SKM-1 (cell line): ENCODE data around the gene DNMT3L.

Source experiments
- DNase-seq: peaks from one replicate; lab custom pipeline; 2025; ENCODE audit not compliant: unreplicated experiment; lab: John Stamatoyannopoulos, UW

The DNMT3L gene

GRCh38 chr21:44279354-44280260, 17.9 kb upstream of the DNMT3L start:
- DNase-seq: no peak

- no peak for DNase-seq
These were observed 13.3 kb upstream of the DNMT3L start for GRCh38 chr21:44275041-44275440.

GRCh38 chr21:44273046-44273445, 11.3 kb upstream of the DNMT3L start:
- DNase-seq: no peak

GRCh38 chr21:44272284-44272858, 10.7 kb upstream of the DNMT3L start:
- DNase-seq: no peak

- DNase-seq: no peak
These were observed 10.0 kb upstream of the DNMT3L start for GRCh38 chr21:44271558-44272283.

- no peak for DNase-seq
These were observed 7.4 kb upstream of the DNMT3L start for GRCh38 chr21:44269090-44269489.

GRCh38 chr21:44267655-44268142, 6.0 kb upstream of the DNMT3L start:
- no peak for DNase-seq

GRCh38 chr21:44265734-44266270, 4.1 kb upstream of the DNMT3L start:
- no peak for DNase-seq

GRCh38 chr21:44263768-44264167, 2.1 kb upstream of the DNMT3L start:
- no peak for DNase-seq

DNA sequence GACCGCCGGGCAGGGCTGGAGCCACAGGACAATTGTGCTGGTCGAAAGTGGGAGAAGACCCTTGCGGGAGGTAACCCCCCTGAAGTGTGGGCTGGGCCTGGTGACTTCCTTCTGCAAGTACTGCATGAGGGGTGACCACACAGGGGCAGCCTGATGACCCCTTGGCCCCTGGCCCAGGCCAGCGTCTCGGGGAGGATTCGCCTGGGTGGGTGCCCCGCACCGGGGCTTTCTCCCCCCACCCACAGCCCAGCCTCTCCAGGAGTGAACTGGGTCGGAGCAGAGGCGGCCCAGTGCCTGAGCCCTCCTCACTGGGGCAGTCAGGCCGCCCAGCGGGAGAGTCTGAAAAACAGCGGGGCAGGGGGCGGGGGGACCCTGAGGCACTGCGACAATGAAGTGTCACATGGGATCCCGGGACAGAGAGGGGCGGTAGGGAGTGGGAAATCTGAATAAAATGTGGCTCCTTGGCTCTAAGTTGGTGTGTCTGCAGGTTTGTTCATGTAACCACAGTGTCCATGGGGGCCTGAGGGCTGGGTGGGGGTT, 1.6 kb upstream of the DNMT3L start:
- DNase-seq: no peak

DNA sequence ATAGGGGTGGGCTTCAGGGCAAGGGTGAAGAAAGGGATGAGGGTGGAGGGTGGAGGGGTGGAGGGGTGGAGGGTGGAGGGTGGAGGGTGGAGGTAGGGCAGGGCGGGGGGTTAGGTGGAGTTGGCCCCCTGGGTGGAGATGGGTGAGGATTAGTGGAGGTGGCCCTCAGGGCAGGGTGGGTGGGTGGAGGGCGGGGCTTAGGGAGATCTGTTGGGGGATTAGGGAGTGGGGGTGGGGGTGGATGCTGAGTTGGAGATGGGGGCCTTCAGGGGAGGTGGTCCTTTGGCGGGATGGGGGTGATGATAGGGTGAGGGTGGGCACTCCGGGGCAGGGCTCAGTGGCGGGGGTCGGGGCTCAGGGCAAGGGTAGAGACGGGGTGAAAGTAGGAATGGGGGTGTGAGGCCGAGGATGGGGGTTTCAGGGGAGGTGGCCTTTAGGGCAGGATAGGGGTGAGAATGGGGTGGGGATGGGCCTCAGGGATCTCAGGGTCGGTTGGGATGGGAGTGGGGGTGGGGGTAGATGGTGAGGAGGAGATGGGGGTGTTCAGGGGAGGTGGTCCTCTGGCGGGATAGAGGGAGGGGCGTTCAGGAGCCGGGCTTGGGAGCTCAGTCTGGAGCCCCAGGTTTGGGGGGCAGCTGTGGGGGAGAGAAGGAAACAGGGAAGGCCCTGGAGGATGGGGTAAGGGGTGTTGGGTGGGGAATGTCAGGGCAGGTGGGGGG, 800 bp upstream of the DNMT3L start:
- DNase-seq: no peak

GRCh38 chr21:44260791-44261631, 686 bp downstream of the DNMT3L start:
- DNase-seq: no peak

DNA sequence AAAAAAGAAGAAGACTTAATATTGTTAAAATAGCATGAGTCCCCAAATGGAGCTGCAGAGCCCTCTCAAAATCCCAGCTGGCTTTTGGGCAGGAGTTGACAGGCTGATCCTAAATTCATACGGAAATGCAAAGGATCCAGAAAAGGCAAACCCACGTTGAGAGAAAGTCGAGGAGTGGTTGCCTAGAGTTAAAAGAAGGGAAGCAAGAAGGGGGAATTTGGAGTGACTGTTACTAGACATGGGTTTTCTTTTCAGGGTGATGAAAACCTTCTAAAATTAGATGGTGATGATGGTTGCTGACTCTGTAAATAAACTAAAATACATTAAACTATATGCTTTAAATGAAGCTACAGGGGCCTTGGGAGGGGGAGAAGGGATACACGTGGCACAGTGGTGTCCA, 1.6 kb downstream of the DNMT3L start:
- DNase-seq: no peak

- no peak for DNase-seq
These were observed 2.5 kb downstream of the DNMT3L start for GRCh38 chr21:44259082-44259705.

- no peak for DNase-seq
These were observed 3.5 kb downstream of the DNMT3L start for GRCh38 chr21:44258056-44258725.

- DNase-seq: no peak
These were observed 6.2 kb downstream of the DNMT3L start for GRCh38 chr21:44255511-44255981.

- DNase-seq: no peak
These were observed 7.6 kb downstream of the DNMT3L start for GRCh38 chr21:44253832-44254710.
